HG02885 (cell line): ENCODE data around the gene TMEM184B.

ENCODE experiments used
- ATAC-seq: cut with Tn5 transposase; IDR thresholded peaks from one replicate; pipeline ENCODE4 v1.9.1; 2021; ENCODE audit warnings: mild to moderate bottlenecking; ENCODE audit not compliant: unreplicated experiment, poor library complexity

TMEM184B gene

DNA sequence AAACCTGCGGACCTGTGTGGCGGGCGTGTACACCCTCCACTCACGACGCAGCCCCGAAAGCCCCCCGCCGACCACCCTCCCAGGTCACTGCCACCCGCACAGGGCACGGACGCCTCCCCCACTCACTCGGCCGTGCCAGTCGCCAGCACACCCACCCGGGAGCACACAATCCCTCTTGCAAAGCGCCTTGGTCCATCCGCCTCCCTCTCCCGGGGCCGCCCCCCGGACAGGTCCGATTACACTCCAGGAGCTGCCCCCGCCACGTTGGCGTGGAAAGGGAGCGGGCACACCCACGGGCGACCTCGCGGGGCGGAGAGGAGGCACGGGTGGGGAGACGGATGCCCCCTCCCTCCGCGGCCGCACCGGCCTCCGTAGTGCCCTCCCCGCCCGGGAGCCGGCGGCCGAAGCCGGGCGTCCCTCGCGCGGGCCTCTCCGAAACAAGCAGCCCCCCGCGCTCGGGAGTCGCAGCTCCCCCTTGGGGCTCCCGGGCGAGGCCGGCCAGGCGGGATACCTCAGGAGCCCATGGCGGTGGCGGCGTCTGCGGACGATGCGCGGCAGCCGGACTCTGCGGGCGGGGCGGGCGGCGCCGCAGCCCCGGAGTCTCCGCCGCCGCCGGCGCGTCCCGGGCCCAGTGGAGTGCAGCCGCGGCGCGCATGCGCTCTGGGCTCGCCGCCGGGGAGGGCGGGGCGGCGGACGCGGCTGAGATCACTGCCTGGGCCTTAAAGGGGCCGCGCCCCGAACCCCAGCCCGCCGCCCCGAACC, at the start of gene TMEM184B:
Gene TMEM184B (minus strand): TSS at position 638 of the 762 bp plus-strand sequence. CDS start 25,049 bp downstream, outside the sequence.
- ATAC-seq = peak; percentile 86

DNA sequence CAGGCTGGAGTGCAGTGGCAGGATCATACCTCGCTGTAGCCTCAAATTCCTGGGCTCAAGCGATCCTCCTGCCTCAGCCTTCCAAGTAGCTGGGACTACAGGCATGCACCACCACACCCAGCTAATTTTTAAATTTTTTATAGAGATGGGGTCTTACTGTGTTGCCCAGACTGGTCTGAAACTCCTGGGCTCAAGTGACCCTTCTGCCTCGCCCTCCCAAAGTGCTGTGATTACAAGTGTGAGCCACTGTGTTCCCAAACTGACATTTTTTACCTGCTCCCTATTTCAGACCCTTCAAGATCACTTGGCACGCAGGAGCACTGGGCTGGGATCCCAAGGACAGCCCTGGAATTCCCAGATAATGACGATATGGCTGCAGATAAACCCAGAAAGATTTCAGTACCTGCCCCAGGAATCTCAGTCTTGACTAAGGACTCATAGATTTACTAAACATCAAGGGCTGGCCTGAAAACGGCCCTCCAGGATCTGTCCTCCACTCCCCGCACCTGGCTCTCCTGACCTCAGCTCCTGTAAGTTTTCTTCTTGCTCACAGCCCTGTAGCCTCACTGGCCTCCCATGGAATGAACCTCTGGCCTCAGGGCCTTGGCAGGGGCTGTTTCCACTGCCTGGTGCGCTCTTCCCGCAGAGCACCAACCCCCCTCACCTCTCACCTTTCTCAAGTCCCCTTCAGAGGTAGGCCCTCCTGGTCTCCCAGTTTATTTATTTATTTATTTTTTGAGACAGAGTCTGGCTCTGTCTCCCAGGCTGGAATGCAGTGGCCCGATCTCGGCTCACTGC, 48.0 kb upstream of the TMEM184B start:
- ATAC-seq = no peak

DNA sequence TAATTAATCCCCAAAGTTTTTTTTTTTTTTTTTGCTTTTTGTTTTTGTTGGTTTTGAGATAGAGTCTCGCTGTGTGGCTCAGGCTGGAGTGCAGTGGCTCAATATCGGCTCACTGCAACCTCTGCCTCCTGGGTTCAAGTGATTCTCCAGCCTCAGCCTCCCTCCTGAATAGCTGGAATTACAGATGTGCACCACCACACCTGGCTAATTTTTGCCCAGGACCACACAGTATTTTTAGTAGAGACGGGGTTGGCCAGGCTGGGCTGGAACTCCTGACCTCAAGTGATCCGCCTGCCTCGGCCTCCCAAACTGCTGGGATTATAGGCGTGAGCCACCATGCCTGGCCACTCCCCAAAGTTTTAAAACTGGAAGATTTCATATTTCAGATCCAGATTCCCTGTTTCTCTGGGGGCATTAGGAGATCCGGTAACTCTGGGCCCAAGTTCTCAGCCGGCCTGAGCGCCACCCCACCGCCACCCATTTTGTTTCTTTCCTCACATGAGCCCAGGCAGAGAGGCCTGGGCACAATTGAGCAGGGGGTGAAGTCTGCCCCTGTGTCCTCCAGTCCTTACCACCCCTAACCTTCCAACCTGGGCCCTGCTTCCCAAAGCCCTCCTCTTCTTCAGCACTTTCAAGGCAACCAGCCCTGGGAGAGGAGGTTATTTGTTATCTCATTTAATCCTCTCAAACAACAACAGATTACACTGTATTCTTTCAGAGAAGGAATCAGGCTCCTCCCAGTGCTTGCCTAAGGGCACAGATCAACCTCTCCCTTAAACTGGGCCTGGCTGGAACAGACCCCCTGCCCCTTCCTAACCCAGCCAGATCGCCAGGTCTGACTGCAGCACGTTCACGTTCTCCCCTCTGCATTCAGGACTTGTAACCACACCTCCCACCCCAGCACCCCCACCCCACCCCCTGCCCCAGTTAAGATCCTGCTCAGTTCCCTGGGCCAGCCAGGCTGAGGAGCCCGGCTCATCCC, 46.3 kb upstream of the TMEM184B start:
- no peak for ATAC-seq

DNA sequence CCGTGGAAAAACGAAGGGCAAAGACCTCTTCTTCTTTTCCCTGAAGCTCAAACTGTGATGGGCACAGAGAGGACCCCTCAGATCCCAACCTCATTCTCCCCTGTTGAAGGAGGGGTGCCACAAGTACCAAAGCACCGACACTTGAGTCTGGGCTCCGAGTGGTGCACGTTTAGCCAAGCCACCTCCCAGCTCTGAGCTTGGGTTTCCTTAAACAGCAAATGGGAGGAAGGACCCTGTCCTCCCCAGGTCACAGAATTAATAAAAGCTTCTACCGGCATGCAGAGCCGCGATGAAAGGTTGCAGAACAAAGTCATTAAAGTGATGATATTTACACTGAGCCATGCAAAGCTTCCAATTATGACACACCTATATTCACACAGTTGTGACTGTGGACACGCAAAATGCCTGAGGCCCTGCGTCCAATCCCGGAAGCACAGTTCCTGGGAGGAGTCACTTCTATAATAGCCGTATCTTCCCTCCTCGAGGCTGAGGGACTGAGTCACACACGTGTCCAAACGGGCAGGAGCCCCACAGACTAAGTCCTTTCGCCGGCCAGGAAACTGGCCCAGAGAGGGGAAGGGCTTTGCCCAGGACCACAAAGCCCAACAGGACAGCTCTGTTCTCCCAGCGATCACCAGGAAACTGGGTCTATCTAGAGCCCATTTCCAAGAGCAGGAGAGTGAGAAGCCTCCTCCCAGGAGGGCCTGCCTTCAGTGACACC, 45.3 kb upstream of the TMEM184B start:
- no peak for ATAC-seq

DNA sequence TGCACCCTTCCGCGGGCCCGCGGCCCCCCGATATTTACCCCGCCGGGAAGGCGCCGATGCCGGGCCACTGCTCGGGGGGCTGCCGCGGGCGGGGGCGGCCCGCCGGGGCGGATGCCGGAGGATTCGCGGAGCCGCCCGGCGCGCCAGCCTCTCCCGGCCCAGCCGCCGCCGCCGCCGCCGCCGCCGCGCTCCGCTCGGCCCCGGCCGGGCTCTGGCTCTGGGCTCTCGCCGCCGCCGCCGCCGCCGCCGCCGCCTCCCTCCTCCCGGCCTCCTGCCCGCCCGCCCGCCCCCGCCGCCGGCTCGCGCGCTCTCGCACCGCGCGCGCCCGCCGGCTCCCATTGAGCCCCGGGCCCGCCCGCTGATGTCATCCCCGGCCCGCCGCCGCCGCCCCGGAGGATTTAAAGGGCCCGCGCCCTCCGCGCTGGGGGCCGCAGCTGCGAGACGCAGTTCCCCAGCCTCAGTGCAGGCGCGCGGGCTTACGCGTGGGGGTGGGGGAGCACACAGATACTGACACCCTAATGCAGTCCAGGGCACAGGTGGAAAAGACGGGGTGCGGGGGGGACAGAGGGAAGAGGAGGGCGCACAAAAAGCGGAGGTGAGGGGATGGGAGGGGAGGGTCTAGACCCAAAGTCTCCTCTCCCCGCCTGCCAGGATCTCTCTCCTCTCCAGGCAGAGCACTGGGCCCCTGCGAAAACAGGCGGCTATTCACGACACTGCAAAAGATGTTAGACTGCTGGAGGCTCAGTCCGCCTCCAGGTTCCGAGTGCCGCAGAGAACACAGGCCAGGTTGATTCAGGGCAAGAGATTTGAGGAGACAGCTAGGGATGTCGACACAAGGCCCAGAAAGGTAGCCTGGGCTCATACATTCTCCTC, 44.5 kb upstream of the TMEM184B start, which contains the start of gene CSNK1E:
Gene CSNK1E (minus strand): TSS at position 312 of the 873 bp plus-strand sequence. CDS start 3,276 bp downstream, outside the sequence.
- peak; percentile 44 for ATAC-seq

DNA sequence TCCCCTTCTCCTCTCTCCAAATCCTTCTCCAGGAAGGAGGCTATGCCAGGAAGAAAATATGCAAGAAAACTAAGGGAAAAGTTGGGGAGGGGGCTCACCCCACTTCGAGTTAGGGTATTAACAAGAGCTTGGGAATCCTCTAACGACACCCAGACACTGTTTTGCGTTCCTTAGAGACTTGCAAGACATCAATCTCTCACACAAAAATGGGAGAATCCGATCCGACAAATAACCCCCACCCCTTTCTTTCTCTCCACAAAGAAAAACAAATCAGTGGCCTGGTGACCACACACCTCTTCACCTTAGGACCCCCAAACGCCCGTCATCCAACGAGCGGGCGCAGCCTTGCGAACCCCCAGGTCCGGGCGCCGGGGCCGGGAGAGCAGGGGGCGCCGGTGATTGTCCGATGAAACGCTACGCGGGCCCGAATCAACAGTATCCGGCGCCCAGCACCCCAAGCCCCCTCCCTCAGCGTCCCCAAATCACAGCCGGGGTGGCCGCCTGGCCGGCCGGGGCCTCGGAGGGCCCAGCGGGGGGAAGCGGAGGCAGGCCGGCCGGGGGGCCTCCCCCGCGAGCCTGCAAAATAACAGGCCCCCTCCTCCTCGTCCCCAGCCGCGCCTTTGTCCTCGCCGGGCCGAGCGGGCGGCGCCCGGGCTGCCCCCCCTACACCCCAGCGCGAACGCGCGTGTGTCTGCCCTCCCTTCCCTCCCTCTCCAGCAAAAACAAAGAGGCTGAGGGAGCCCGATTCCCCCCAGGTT, 43.7 kb upstream of the TMEM184B start:
- peak; percentile 49 for ATAC-seq

DNA sequence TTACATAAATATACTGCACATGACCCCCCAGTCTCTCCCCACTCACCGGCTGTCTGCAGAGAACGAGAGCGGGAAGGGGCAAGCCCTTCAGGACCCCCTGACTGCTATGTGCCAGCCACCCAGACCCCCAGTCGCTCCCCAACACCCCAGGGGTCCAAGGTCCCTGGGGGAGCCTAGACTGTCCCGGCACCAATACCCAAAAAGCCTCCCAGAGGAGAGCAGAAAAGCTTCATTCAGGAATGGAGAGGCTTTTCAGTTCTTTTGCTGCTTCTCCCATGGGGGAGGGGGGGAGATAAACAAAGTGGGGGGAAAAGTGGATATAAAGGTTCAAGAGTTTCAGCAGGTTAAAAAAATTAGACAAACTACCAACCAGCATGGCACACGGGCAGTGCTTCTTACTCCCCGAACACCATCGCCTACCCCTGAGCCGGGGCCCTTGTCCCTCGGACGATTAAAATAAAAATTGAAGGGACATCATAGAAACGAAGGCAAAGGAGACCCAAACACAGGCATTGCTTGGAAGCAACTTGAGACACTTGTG, 43.1 kb upstream of the TMEM184B start:
- no peak for ATAC-seq

DNA sequence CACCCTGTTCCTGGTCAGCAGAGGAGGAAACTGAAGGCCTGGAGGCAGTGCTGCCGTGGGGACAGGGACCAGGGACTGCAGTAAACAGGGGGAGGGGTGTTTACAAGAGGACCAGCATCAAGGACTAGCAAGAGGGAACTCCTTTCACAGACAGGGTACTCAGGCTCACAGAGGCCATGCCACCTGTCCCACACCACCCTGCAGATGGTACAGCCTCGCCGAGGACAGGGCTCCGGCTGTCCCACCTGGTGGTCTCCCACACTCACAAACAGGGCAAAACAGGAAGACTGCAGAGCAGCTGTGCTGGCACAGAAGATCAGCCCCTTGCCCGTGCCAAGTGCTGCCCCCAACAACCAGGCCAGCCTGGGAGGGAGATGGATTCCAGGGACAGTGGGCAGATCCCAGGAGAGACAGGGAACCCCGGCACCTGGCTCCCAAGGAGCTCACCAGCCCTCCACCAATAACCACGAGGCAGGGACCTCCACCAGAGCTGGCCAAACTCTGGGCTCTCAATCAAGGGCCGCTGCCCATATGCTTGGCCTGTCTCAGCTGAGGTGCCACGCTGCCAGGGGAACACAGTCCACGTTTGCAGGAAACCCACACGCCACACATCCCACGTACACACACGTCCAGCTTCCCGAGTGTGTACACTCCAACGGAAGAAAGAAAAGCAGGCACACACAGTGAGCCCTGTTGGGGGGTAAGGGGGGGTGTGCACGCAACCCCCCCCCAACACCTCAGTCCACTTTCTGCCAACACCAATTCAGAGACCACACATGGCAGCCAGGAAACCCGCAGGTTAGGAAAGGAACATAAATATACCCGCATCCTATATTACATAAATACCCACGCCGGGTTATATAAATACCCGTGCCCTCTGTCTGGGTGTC, 42.4 kb upstream of the TMEM184B start:
- ATAC-seq = no peak

DNA sequence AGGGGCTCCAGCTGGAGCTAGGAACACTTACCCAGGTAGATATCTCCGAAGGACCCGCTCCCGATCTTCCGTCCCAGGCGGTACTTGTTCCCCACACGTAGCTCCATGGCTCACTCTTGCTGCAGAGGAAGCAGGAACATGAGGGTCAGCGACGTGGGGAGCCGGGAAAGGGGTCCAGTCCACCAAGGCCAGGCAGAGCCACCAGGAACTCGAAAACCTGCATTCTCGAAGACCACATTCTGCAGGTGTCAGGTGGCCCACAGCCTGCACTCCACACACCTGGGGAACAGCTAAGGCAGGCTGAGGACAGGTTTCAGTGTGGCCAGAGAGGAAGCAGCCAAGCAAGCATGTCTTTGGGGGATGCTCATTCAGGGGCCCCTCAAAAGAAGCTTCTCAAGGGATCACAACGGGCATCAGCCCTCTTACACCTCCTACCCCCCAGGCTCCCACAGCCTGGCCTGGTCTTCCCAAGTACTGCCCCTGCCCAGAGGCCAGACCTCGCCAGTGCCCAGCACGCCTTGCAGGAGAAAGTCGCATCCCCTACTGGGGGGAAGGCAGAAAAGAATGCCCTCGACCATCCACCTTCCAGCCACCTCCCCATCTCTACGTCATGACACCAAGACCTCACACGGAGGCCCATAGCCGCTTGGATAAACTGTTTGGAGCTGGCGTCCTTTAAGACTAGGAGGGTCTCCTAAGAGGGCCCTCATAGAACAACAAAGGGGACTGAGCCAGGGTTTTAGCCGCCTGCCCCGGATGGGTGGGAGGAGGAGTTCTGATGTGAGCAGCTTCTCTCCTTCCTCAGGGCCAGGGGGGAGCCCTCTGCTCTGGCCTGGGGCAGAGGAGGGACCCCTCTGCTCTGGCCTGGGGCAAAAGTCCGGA, 41.5 kb upstream of the TMEM184B start:
- ATAC-seq = no peak

DNA sequence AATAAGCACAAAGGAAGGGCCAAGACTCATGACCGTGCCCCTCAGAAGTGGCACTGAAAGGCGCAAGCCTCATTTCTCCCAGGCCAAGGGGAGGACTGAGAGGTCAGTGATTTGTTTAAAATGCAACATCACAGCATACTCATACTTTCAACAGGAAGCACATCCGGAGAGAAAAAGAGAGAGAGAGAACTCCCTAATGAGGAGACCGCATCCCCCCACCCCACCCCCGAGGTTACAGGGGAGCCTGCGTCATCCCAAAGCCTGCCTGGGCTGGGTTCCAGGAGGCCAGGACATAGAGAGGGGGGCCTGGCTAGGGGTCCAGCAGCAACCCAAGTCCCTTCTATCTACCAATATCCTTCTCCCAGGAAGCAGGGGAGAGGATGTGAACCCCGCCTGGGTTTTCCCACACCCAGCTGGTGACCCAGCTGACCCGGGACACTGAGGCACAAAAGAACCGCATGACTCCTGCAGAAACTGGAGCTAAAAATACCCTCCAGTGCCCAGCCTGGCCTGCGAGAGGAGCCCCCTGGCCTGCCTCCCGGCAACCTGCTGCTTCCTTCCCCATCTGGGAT, 40.7 kb upstream of the TMEM184B start:
- no peak for ATAC-seq

DNA sequence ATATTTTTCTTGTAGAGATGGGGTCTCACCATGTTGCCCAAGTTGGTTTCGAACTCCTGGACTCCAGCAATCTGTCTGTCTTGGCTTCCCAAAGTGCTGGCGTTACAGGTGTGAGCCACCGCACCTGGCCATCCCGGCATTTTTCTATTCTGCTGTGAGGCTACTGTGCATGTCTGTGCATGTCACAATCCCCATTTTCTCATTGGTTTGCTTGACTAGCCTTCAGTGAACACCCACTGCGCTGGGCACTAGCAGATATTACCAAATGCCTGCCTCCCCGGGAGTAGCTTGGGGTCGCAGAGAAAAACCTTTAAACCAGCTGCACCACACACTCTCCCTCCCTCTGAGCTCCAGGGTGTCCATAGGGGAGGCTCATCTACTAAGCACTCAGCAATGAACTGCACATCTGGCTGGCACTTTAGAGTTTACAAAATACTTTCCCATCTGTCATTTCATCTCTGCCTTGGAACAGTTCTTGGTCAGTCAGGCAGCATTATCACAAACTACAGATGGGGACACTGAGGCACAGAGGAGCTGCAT, 39.5 kb upstream of the TMEM184B start:
- no peak for ATAC-seq

DNA sequence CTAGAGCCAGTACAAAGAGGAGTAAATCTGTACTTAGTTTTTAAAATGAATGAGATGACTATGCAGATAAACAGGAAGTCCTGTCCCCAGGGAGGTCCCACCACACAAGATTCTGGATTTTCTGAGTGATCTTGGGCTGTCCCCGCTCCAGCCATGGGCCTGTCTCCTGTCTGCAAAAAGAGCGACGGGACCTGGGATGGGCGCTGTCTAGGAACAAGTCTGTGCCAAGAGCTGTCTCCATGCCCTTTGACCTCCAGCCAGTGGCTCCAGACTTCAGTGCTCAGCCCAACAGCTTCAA, 38.5 kb upstream of the TMEM184B start:
- no peak for ATAC-seq

DNA sequence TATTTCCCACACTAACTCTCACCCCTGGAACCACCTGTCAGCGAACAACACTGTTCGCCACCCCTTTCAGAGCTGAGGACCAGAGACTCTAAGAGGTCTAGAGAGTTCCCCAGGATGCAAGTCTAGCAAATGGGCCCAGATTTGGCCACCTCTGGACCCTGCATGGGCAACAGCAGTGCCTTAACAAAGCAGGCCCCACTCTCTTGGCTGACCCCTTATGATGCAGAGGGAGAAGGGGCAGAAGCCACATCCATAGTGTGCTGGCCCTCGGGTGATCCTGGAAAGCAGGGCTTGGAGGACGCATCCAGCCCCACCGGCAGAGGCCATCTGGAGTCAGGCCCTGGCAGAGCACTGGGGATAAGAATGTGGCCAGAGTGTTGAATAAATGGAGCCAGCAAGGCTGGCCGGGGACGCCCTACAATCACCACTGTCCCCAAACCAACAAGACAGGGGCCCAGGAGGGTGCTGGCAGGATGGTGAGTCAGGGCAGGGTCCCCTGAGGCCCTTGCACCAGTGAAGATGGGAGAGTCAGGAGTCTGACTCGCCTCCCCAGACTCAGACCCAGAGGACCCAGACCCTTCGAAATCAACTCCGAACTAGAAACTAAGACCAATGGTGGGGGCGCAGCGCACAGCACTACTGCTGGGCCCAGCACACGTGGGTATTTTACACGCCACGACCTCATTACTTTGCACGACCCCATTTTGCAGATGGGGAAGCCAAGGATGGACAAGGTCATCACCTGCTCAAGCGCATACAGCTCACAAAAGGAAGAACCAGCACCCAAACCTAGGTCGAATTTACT, 37.9 kb upstream of the TMEM184B start:
- no peak for ATAC-seq

DNA sequence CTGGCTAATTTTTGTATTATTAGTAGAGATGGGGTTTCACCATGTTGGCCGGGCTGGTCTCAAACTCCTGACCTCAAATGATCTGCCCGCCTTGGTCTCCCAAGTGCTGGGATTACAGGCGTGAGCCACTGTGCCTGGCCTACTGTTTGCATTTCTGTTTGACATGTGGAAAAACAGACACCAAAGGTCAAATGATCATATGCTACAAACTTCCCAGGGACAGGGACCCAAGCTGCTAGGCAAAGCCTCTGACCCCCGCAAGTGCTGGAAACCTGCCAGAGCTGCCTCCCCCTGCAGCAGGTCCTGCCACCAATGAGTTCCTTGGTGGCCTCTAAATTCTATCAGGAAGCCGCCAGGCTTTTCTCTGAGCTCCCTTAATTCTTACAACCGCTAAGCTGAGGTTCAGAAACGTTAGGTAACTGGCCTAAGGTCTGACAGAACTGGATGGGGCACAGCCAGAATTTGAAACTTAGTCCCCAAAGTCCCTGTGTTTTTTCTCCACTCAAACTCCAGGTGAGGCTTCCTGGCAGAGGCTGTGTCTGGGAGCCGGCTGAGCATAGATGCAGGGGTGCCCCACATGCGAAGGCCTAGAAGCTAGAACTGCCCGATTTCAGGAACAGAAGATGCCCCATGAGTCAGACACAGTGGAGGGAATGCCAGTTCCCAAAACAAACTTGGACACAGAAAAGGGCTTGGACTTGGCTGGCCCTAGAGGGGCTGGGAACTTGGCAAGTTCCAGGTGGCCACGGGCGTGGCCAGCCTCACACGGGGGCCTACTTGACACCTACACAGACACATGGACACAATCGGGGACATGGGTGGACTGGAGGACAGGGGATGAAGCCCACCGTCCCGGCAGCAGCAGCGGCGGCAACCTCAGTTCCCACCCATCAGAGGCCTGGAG, 37.1 kb upstream of the TMEM184B start:
- no peak for ATAC-seq
